Gastroesophageal sphincter (tissue), 3 donors: ENCODE data around the gene MAP1LC3B.

Experiments
- POLR2A ChIP-seq, 2 donors: fragments of 450-650 bp; IDR thresholded peaks; one replicate each; pipeline ENCODE4 v1.6.1; 2017; ENCODE audit warnings: antibody characterized with exemption in 2 of 2, mild to moderate bottlenecking in 2 of 2, moderate library complexity in 1 of 2
- TF ChIP-seq, protein P1 (sequence below), 4 experiments: fragments of 200-600 bp in 2 of 4; fragments of 450-650 bp in 2 of 4; sonication (generic) in 1 of 4; IDR thresholded peaks; one replicate each; pipeline ENCODE4 v1.5.1; 2017 to 2019; ENCODE audit warnings: antibody characterized with exemption in 4 of 4, mild to moderate bottlenecking in 2 of 4, moderate library complexity in 2 of 4

GRCh38 chr16:87389245-87389644 is 2.9 kb upstream of the MAP1LC3B start:
- TF ChIP-seq, protein P1, sequence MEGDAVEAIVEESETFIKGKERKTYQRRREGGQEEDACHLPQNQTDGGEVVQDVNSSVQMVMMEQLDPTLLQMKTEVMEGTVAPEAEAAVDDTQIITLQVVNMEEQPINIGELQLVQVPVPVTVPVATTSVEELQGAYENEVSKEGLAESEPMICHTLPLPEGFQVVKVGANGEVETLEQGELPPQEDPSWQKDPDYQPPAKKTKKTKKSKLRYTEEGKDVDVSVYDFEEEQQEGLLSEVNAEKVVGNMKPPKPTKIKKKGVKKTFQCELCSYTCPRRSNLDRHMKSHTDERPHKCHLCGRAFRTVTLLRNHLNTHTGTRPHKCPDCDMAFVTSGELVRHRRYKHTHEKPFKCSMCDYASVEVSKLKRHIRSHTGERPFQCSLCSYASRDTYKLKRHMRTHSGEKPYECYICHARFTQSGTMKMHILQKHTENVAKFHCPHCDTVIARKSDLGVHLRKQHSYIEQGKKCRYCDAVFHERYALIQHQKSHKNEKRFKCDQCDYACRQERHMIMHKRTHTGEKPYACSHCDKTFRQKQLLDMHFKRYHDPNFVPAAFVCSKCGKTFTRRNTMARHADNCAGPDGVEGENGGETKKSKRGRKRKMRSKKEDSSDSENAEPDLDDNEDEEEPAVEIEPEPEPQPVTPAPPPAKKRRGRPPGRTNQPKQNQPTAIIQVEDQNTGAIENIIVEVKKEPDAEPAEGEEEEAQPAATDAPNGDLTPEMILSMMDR (IDR thresholded peaks at IDR 0.05): no peak
- no peak for TF ChIP-seq POLR2A (IDR thresholded peaks at IDR 0.05)
